Measurements from ENCODE around the gene CAMK1D. TPM values are rescaled to one million over a fixed set of nuclear protein-coding genes. Genes with fewer than 3 reads are reported as not detected.

CAMK1D gene
- total RNA-seq, 3 donors from 2014 or later (not counting 1 experiment from before 2014, with no cell fraction given) = 44.2 to 56.4 (median 49.7) TPM

DNA sequence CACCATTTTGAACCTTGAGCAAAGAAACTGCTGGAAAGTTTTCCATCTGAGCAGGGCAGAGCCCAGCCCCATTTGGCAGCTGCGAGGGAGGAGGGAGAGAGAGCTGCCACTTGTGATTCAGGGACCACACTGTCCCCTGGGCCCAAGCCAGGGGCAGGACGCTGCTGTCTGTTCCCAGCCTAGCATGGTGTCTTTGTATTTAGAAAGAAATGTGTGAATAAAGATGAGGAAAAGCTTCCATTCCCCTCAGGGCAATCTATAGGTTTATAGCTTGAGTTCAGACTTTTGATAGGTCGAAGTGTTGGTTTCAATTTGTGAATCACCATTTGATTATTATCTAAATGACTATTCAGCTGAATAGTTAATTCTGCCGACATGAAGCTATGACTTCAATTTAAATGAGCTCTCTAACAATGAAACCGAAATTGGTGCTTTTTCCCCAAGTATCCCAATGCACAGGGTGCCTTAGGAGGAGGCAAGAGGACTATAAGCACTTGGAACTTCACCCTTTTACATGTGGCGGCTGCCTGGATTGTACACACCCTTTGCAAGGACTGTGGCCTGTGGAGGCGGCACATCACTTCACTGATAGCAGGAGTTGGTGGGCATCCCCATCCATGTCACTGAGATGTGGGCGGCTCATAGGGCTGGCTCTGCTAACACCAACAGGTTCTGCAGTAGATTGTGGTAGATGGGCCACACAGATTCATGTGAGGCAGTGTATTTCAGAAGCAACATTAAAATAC is 428.7 kb downstream of the CAMK1D start:
- Mint-ChIP-seq H3K27ac (no peak overlapping the region), H3K4me1 (peaks cover 6 to 17% of the 10 kb centered on the region in 2 donors), H3K36me3 (no peaks in the 10 kb centered on the region), H3K4me3 (no peak overlapping the region), H3K27me3 (ENCODE audit: low read depth in 2 of 2) (no peaks in the 10 kb centered on the region), H3K9me3 (no peaks in the 10 kb centered on the region)
- no peaks in the 10 kb centered on the region for H3K9me3 ChIP-seq (ENCODE audit: control insufficient read depth, insufficient read depth, low read length)
- H3K27me3 ChIP-seq (ENCODE audit: control insufficient read depth, insufficient read depth, low read length) = no peaks in the 10 kb centered on the region
- ATAC-seq = no peak
- H3K36me3 ChIP-seq (ENCODE audit: control insufficient read depth, insufficient read depth, low read length) = no peaks in the 10 kb centered on the region
- H3K27ac ChIP-seq (ENCODE audit: low read length) = no peak overlapping the region
- intact Hi-C loops (cut with micrococcal nuclease) = no loop called here
- no peak overlapping the region for H3K4me3 ChIP-seq (ENCODE audit: low read length)
- TF ChIP-seq, protein P1, sequence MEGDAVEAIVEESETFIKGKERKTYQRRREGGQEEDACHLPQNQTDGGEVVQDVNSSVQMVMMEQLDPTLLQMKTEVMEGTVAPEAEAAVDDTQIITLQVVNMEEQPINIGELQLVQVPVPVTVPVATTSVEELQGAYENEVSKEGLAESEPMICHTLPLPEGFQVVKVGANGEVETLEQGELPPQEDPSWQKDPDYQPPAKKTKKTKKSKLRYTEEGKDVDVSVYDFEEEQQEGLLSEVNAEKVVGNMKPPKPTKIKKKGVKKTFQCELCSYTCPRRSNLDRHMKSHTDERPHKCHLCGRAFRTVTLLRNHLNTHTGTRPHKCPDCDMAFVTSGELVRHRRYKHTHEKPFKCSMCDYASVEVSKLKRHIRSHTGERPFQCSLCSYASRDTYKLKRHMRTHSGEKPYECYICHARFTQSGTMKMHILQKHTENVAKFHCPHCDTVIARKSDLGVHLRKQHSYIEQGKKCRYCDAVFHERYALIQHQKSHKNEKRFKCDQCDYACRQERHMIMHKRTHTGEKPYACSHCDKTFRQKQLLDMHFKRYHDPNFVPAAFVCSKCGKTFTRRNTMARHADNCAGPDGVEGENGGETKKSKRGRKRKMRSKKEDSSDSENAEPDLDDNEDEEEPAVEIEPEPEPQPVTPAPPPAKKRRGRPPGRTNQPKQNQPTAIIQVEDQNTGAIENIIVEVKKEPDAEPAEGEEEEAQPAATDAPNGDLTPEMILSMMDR (IDR thresholded peaks at IDR 0.05) = no peak
- 82% methylated on average over 8 of the region's 8 CpGs for WGBS (ENCODE audit: insufficient coverage)
- DNase-seq = no peak
- H3K4me1 ChIP-seq (ENCODE audit: control insufficient read depth, insufficient read depth, low read length) = no peaks in the 10 kb centered on the region

DNA sequence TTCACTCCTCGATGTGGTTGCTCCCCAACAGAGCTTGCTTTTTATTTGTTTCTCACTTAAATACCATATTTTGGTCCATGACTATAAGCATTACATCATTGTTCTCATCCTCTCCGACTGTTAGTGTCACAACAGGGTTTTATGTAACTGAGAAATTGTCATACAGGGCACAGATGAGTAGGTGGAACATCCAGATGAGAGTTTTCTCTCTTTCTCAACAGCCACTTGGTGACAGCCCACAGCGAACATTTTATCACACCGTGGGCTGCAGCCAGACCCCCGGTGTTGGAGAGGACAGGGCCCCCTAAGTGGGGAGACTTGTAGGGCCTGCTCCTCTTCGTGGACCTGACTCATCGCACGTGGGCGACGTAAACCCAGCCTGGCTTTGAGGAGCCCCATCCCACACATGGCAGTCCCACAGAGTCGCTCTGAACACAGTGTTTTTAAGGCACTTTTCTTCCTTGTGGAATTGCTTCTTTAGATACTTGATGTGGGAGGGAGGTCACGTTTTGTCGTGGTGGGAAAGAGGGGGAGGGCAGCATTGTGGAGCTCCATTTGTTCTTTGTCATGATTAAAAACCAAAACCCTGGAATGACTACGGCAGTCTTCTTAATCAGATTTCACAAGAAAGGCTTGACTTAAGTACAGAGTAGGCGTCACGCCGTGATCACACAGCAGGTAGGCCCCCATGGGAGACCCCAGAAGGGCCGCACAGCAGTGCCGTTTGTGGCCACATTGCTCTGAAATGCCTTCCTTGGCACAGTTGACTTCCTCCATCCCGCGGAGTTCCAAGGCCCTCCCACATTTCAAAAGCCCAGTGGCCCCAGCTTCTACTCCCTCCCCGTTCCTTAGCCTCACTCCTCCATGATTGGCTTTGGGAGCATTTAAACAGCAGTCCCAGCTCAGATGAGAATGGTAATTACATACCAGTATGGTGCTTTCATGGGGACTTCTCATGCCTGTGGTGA is 431.6 kb downstream of the CAMK1D start:
- ATAC-seq (no peak), DNase-seq (no peak)
- Mint-ChIP-seq H3K36me3 (no peaks in the 10 kb centered on the region), H3K9me3 (no peaks in the 10 kb centered on the region), H3K27me3 (ENCODE audit: low read depth in 2 of 2) (no peaks in the 10 kb centered on the region), H3K4me1 (peaks cover 6 to 10% of the 10 kb centered on the region in 2 donors), H3K27ac (no peak overlapping the region), H3K4me3 (no peak overlapping the region)
- 89% methylated on average over 21 of the region's 22 CpGs for WGBS (ENCODE audit: insufficient coverage)
- H3K4me1 ChIP-seq (ENCODE audit: control insufficient read depth, insufficient read depth, low read length) = no peaks in the 10 kb centered on the region
- intact Hi-C loops (cut with micrococcal nuclease) = loop anchor here (10.0 kb wide), 1 partner anchor 294 kb away; no protein-coding TSS in a partner anchor
- no peaks in the 10 kb centered on the region for H3K27me3 ChIP-seq (ENCODE audit: control insufficient read depth, insufficient read depth, low read length)
- H3K27ac ChIP-seq (ENCODE audit: low read length) = no peak overlapping the region
- H3K36me3 ChIP-seq (ENCODE audit: control insufficient read depth, insufficient read depth, low read length) = peaks cover 2% of the 10 kb centered on the region
- H3K4me3 ChIP-seq (ENCODE audit: low read length) = no peak overlapping the region
- no peaks in the 10 kb centered on the region for H3K9me3 ChIP-seq (ENCODE audit: control insufficient read depth, insufficient read depth, low read length)
- TF ChIP-seq, protein P1 (IDR thresholded peaks at IDR 0.05) = no peak

DNA sequence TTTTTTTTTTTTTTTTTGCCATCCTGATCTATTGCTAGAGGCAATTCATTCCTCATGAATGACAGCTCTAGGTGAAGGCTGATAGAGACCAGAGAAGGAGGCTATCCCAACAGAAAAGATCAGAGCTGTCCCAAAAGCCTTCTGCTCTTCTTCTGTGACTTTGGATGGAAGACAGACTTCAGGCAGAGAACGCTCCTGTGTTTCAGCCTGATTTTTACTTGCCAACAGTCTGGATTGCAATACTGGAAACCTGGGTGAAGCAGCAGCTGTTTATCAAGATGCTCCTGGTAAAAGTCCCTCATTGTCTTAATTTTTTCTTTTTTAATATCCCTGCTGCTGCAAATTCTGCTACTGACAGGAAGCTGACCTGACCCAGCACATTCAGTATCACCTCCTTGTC is 432.6 kb downstream of the CAMK1D start:
- 92% methylated on average over 1 of the region's 1 CpG for WGBS (ENCODE audit: insufficient coverage)
- no peak overlapping the region for H3K27ac ChIP-seq (ENCODE audit: low read length)
- Mint-ChIP-seq H3K9me3 (no peaks in the 10 kb centered on the region), H3K27me3 (ENCODE audit: low read depth in 2 of 2) (no peaks in the 10 kb centered on the region), H3K27ac (no peak overlapping the region), H3K4me1 (peaks cover 6 to 10% of the 10 kb centered on the region in 2 donors), H3K36me3 (no peaks in the 10 kb centered on the region), H3K4me3 (no peak overlapping the region)
- no peaks in the 10 kb centered on the region for H3K27me3 ChIP-seq (ENCODE audit: control insufficient read depth, insufficient read depth, low read length)
- DNase-seq (no peak), ATAC-seq (no peak)
- intact Hi-C loops (cut with micrococcal nuclease) = loop anchor here (10.0 kb wide), 1 partner anchor 293 kb away; no protein-coding TSS in a partner anchor
- H3K9me3 ChIP-seq (ENCODE audit: control insufficient read depth, insufficient read depth, low read length) = no peaks in the 10 kb centered on the region
- TF ChIP-seq, protein P1 (IDR thresholded peaks at IDR 0.05) = no peak
- no peaks in the 10 kb centered on the region for H3K4me1 ChIP-seq (ENCODE audit: control insufficient read depth, insufficient read depth, low read length)
- no peak overlapping the region for H3K4me3 ChIP-seq (ENCODE audit: low read length)
- H3K36me3 ChIP-seq (ENCODE audit: control insufficient read depth, insufficient read depth, low read length) = peaks cover 2% of the 10 kb centered on the region
